Spleen (tissue), 11 donors: ENCODE data around the gene KCNQ5. TPM values are rescaled to one million over a fixed set of nuclear protein-coding genes. Genes with fewer than 3 reads are reported as not detected.

Experiments used
- DNase-seq: peaks from one replicate; pipeline ENCODE4 v3.0.0-alpha.2; 2020
- H3K27ac ChIP-seq, 8 donors: fragments of 200-600 bp; sonication (generic) in 7 of 8; 1 replicate in 4 of 8; 2 replicates in 4 of 8; pipeline versions ENCODE4 v1.5.0 to v1.8.0; 2016 to 2021; ENCODE audit warnings: inconsistent platforms in 4 of 8, mild to moderate bottlenecking in 4 of 8, moderate library complexity in 1 of 8
- H3K27me3 ChIP-seq, 7 donors: fragments of 200-600 bp; sonication (generic) in 6 of 7; replicated peaks in 1 of 7; 1 replicate in 4 of 7; 2 replicates in 3 of 7; pipeline versions ENCODE4 v1.5.0 to v1.8.0; 2016 to 2021; ENCODE audit warnings: inconsistent platforms in 3 of 7, mild to moderate bottlenecking in 1 of 7
- H3K36me3 ChIP-seq, 6 donors: fragments of 200-600 bp; sonication (generic) in 5 of 6; 1 replicate in 4 of 6; 2 replicates in 2 of 6; pipeline versions ENCODE4 v1.5.0 to v1.8.0; 2016 to 2021; ENCODE audit warnings: inconsistent platforms in 2 of 6
- H3K4me1 ChIP-seq, 6 donors: fragments of 200-600 bp; sonication (generic) in 5 of 6; 1 replicate in 3 of 6; 2 replicates in 3 of 6; pipeline versions ENCODE4 v1.5.0 to v1.8.0; 2016 to 2021; ENCODE audit warnings: inconsistent platforms in 3 of 6
- H3K4me3 ChIP-seq, 8 donors: fragments of 200-600 bp; sonication (generic) in 7 of 8; 1 replicate in 4 of 8; 2 replicates in 4 of 8; pipeline versions ENCODE4 v1.5.0 to v1.8.0; 2016 to 2021; ENCODE audit warnings: inconsistent platforms in 4 of 8, mild to moderate bottlenecking in 4 of 8, moderate library complexity in 2 of 8
- H3K9me3 ChIP-seq, 8 donors: fragments of 200-600 bp; sonication (generic) in 7 of 8; 1 replicate in 4 of 8; 2 replicates in 4 of 8; pipeline versions ENCODE4 v1.5.0 to v1.8.0; 2016 to 2021; ENCODE audit warnings: inconsistent platforms in 4 of 8
- CTCF ChIP-seq, 11 experiments: fragments of 200-600 bp in 7 of 11; fragments of 450-650 bp in 4 of 11; sonication (generic) in 4 of 11; IDR thresholded peaks in 8 of 11; conservative IDR thresholded peaks in 3 of 11; 1 replicate in 7 of 11; 2 replicates in 4 of 11; pipeline versions ENCODE4 v1.4.0 to v1.8.0; 2016 to 2021; ENCODE audit warnings: antibody characterized with exemption in 11 of 11, inconsistent platforms in 4 of 11, mild to moderate bottlenecking in 1 of 11
- POLR2A ChIP-seq, 3 donors: fragments of 450-650 bp; IDR thresholded peaks; one replicate each; pipeline ENCODE4 v1.5.1; 2017; ENCODE audit warnings: antibody characterized with exemption in 3 of 3, mild to moderate bottlenecking in 1 of 3
- POLR2AphosphoS5 ChIP-seq, 3 donors: sonication (generic); formaldehyde crosslinking; IDR thresholded peaks; one replicate each; pipeline ENCODE4 v1.5.1; 2017; ENCODE audit warnings: antibody characterized with exemption in 3 of 3
- WGBS, 5 donors: extraction: QIAGEN DNeasy Blood & Tissue Kit in 3 of 5; methylation state at CpG; one replicate each; pipeline versions ENCODE4 v1.1.5 to v1.1.7; 2013 to 2018; 5-methylcytosine and 5-hydroxymethylcytosine counted together
- intact Hi-C: fragments of 100-400 bp; cut with DNase I; formaldehyde crosslinking; loops from one replicate; pipeline ENCODE4 v1.15.0; 2023; ENCODE audit warnings: low total_unique reads
- polyA plus RNA-seq, 3 donors: library from polyadenylated mRNA; stranded (reverse); fragments of 200-250 nt; gene quantifications; one replicate each; pipeline ENCODE4 v1.2.1, GENCODE V29; 2013
- total RNA-seq, 7 donors: library from RNA; depleted of rRNA in 3 of 7; stranded (reverse); fragments of >200 nt in 3 of 7; fragmentation: NEBNext Ultra II Directional in 4 of 7; extraction: Animal tissue kit (Norgen Biotek cat#: 25700) in 4 of 7; gene quantifications; one replicate each; pipeline versions ENCODE4 v1.1.0 to v1.2.1, GENCODE V29; 2016 to 2021
- donor health status: healthy with polysubstance abuse.
- donor health status: DM: no; HTN: no; CAD: no; lungs with moderate emphysema.
- donor health status: DM: no; HTN: no; CAD: no.
- donor health status: Bipolar disorder and iron deficiency.
- donor health status: healthy.
- donor health status: DM: no; HTN: no; CAD: no.
- donor health status: DM: yes; HTN: yes; CAD: no.

KCNQ5 gene
- total and polyA plus RNA-seq, 10 donors = 1.3 to 8.7 (median 4.4) TPM

- no peaks in the 10 kb centered on the region for H3K9me3 ChIP-seq
- WGBS, 5 donors = 79 to 94% (median 86%) methylated on average over 2 of the region's 2 CpGs
- intact Hi-C loops = no loop called here
- peaks cover 0 to 6% (median 0%) of the 10 kb centered on the region in 6 donors for H3K4me1 ChIP-seq
- no peaks in the 10 kb centered on the region for H3K36me3 ChIP-seq
- DNase-seq = no peak
- no peak overlapping the region for H3K4me3 ChIP-seq
- no peaks in the 10 kb centered on the region for H3K27me3 ChIP-seq
- TF ChIP-seq CTCF (IDR thresholded peaks at IDR 0.05 in 8 of 11, conservative IDR thresholded peaks at IDR 0.05 in 3 of 11) = no peak
- no peak for TF ChIP-seq POLR2A (IDR thresholded peaks at IDR 0.05)
- TF ChIP-seq POLR2AphosphoS5 (IDR thresholded peaks at IDR 0.05) = no peak
- H3K27ac ChIP-seq = no peak overlapping the region
These were observed 124.4 kb downstream of the KCNQ5 start for GRCh38 chr6:72746276-72746675.

- no peak for TF ChIP-seq POLR2A (IDR thresholded peaks at IDR 0.05)
- TF ChIP-seq POLR2AphosphoS5 (IDR thresholded peaks at IDR 0.05) = no peak
- TF ChIP-seq CTCF (IDR thresholded peaks at IDR 0.05 in 8 of 11, conservative IDR thresholded peaks at IDR 0.05 in 3 of 11) = no peak
- H3K27ac ChIP-seq = no peak overlapping the region
- intact Hi-C loops = no loop called here
- H3K4me3 ChIP-seq = no peak overlapping the region
- WGBS, 5 donors = 17 to 52% (median 38%) methylated on average over 1 of the region's 1 CpG
- no peaks in the 10 kb centered on the region for H3K27me3 ChIP-seq
- no peaks in the 10 kb centered on the region for H3K36me3 ChIP-seq
- no peaks in the 10 kb centered on the region for H3K9me3 ChIP-seq
- no peak for DNase-seq
- no peaks in the 10 kb centered on the region for H3K4me1 ChIP-seq
These were observed 126.9 kb downstream of the KCNQ5 start for GRCh38 chr6:72748759-72749158.

GRCh38 chr6:72755752-72756151 lies 133.9 kb downstream of the KCNQ5 start:
- WGBS, 5 donors = 63 to 87% (median 75%) methylated on average over 2 of the region's 2 CpGs
- Histone ChIP-seq H3K27me3 (no peaks in the 10 kb centered on the region), H3K36me3 (no peaks in the 10 kb centered on the region), H3K27ac (no peak overlapping the region), H3K4me3 (no peak overlapping the region), H3K4me1 (no peaks in the 10 kb centered on the region), H3K9me3 (no peaks in the 10 kb centered on the region)
- no peak for TF ChIP-seq POLR2AphosphoS5 (IDR thresholded peaks at IDR 0.05)
- TF ChIP-seq CTCF (IDR thresholded peaks at IDR 0.05 in 8 of 11, conservative IDR thresholded peaks at IDR 0.05 in 3 of 11) = no peak
- TF ChIP-seq POLR2A (IDR thresholded peaks at IDR 0.05) = no peak
- no peak for DNase-seq
- intact Hi-C loops = no loop called here

- Histone ChIP-seq H3K4me3 (no peak overlapping the region), H3K4me1 (no peaks in the 10 kb centered on the region), H3K36me3 (no peaks in the 10 kb centered on the region), H3K27me3 (no peaks in the 10 kb centered on the region), H3K27ac (no peak overlapping the region), H3K9me3 (no peaks in the 10 kb centered on the region)
- no peak for DNase-seq
- TF ChIP-seq CTCF (IDR thresholded peaks at IDR 0.05 in 8 of 11, conservative IDR thresholded peaks at IDR 0.05 in 3 of 11) (no peak), POLR2AphosphoS5 (IDR thresholded peaks at IDR 0.05) (no peak), POLR2A (IDR thresholded peaks at IDR 0.05) (no peak)
- intact Hi-C loops = no loop called here
- 89 to 95% (median 91%) methylated on average over 3 of the region's 3 CpGs for WGBS, 5 donors
These were observed 135.2 kb downstream of the KCNQ5 start for GRCh38 chr6:72757048-72757447.
